Transverse colon (tissue), 4 donors: Measurements from ENCODE around the gene TBC1D16.

ENCODE experiments used
- EP300 ChIP-seq: sonication (generic); formaldehyde crosslinking; IDR thresholded peaks from one replicate; pipeline ENCODE4 v1.6.1; 2017; ENCODE audit warnings: antibody characterized with exemption, low read depth
- POLR2AphosphoS5 ChIP-seq, 3 donors: sonication (generic); formaldehyde crosslinking; IDR thresholded peaks; one replicate each; pipeline ENCODE4 v1.6.1; 2016; ENCODE audit warnings: antibody characterized with exemption in 3 of 3
- TF ChIP-seq, protein P1 (sequence below), 5 experiments: fragments of 200-600 bp in 3 of 5; fragments of 450-650 bp in 2 of 5; sonication (generic) in 3 of 5; IDR thresholded peaks; 1 replicate in 2 of 5; 2 replicates in 3 of 5; pipeline ENCODE4 v1.5.1; 2016 to 2017; ENCODE audit warnings: antibody characterized with exemption in 5 of 5, inconsistent platforms in 3 of 5, mild to moderate bottlenecking in 2 of 5, moderate library complexity in 1 of 5

DNA sequence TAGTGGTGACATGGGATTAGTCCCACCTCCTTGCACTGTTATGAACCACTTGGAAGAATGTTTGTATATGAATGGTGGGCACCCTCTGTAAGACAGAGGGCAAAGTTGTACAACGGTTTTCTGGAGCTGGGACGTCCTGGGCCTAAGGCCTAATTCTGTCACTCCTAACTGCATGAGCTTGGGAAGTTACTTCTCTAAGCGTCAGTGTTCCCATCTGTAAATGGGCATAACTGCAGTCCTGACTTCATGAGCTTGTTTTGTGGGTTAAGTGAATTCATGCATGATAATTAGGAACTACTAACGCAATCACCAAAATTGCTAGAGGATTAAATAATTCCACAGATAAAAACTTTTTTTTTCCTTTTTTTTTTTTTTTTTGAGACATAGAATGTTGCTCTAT is 1.8 kb downstream of the TBC1D16 start:
- no peak for TF ChIP-seq POLR2AphosphoS5 (IDR thresholded peaks at IDR 0.05)
- TF ChIP-seq, protein P1, sequence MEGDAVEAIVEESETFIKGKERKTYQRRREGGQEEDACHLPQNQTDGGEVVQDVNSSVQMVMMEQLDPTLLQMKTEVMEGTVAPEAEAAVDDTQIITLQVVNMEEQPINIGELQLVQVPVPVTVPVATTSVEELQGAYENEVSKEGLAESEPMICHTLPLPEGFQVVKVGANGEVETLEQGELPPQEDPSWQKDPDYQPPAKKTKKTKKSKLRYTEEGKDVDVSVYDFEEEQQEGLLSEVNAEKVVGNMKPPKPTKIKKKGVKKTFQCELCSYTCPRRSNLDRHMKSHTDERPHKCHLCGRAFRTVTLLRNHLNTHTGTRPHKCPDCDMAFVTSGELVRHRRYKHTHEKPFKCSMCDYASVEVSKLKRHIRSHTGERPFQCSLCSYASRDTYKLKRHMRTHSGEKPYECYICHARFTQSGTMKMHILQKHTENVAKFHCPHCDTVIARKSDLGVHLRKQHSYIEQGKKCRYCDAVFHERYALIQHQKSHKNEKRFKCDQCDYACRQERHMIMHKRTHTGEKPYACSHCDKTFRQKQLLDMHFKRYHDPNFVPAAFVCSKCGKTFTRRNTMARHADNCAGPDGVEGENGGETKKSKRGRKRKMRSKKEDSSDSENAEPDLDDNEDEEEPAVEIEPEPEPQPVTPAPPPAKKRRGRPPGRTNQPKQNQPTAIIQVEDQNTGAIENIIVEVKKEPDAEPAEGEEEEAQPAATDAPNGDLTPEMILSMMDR (IDR thresholded peaks at IDR 0.05) = no peak
- no peak for TF ChIP-seq EP300
